CD14-positive monocyte (primary cell): Measurements from ENCODE around the gene NCK1. TPM values are rescaled to one million over a fixed set of nuclear protein-coding genes. Genes with fewer than 3 reads are reported as not detected.

ENCODE experiments used
- DNase-seq, 3 donors: peaks; one replicate each; pipeline ENCODE4 v3.0.0-alpha.2; 2011 to 2022
- H2AFZ ChIP-seq: 2 replicates; pipeline ENCODE4 v1.6.0; 2012; ENCODE audit warnings: mild to moderate bottlenecking, low read depth, low read length, inconsistent platforms; ENCODE audit not compliant: insufficient read depth, poor library complexity, severe bottlenecking
- H3K27ac ChIP-seq, 2 donors: 1 replicate in 1 of 2; 2 replicates in 1 of 2; pipeline ENCODE4 v1.5.1; 2012 to 2013; ENCODE audit warnings: low read length in 2 of 2, control low read depth in 1 of 2, inconsistent platforms in 1 of 2, low read depth in 1 of 2, mild to moderate bottlenecking in 1 of 2
- H3K27me3 ChIP-seq, 2 donors: one replicate each; pipeline versions ENCODE4 v1.6.0 to v1.6.1; 2011 to 2013; ENCODE audit warnings: low read length in 2 of 2; ENCODE audit not compliant: control insufficient read depth in 2 of 2, insufficient read depth in 2 of 2
- H3K36me3 ChIP-seq, 2 donors: replicated peaks in 1 of 2; 1 replicate in 1 of 2; 2 replicates in 1 of 2; pipeline versions ENCODE4 v1.5.1 to v1.6.1; 2012 to 2013; ENCODE audit warnings: low read length in 2 of 2, control low read depth in 1 of 2, inconsistent platforms in 1 of 2, mild to moderate bottlenecking in 1 of 2; ENCODE audit not compliant: insufficient read depth in 2 of 2, control insufficient read depth in 1 of 2
- H3K4me1 ChIP-seq, 2 donors: 1 replicate in 1 of 2; 2 replicates in 1 of 2; pipeline versions ENCODE4 v1.5.1 to v1.6.1; 2012 to 2013; ENCODE audit warnings: low read length in 2 of 2, control low read depth in 1 of 2, inconsistent platforms in 1 of 2, mild to moderate bottlenecking in 1 of 2, moderate library complexity in 1 of 2; ENCODE audit not compliant: insufficient read depth in 2 of 2, control insufficient read depth in 1 of 2
- H3K4me2 ChIP-seq: replicated peaks from 2 replicates; pipeline ENCODE3; 2012; ENCODE audit warnings: low read length, moderate library complexity, mild to moderate bottlenecking; ENCODE audit not compliant: poor library complexity, severe bottlenecking; ENCODE audit errors: extremely low read depth
- H3K4me3 ChIP-seq, 3 experiments: fragments of 200-600 bp in 1 of 3; sonication (generic) in 1 of 3; replicated peaks in 1 of 3; 1 replicate in 2 of 3; 2 replicates in 1 of 3; pipeline ENCODE4 v1.5.1; 2011 to 2013; ENCODE audit warnings: low read length in 3 of 3, mild to moderate bottlenecking in 3 of 3, control low read depth in 2 of 3, low read depth in 2 of 3, inconsistent platforms in 1 of 3, moderate library complexity in 1 of 3
- H3K79me2 ChIP-seq: 2 replicates; pipeline ENCODE4 v1.6.0; 2012; ENCODE audit warnings: mild to moderate bottlenecking, control low read depth, inconsistent platforms, low read length, moderate library complexity; ENCODE audit not compliant: insufficient read depth
- H3K9ac ChIP-seq: 2 replicates; pipeline ENCODE4 v1.6.0; 2017; ENCODE audit warnings: low read length, mild to moderate bottlenecking; ENCODE audit not compliant: insufficient read depth, poor library complexity, severe bottlenecking
- H3K9me3 ChIP-seq, 2 donors: replicated peaks in 1 of 2; 1 replicate in 1 of 2; 2 replicates in 1 of 2; pipeline versions ENCODE4 v1.5.1 to v1.6.1; 2012 to 2013; ENCODE audit warnings: low read length in 2 of 2, control low read depth in 1 of 2; ENCODE audit not compliant: control insufficient read depth in 1 of 2, insufficient read depth in 1 of 2
- H4K20me1 ChIP-seq: 2 replicates; pipeline ENCODE4 v1.6.0; 2012; ENCODE audit warnings: mild to moderate bottlenecking, low read length, control low read depth, moderate library complexity; ENCODE audit not compliant: insufficient read depth
- H3K27ac Mint-ChIP-seq, 7 donors: one replicate each; pipeline ENCODE4 v1.8.0; 2020; ENCODE audit warnings: mild to moderate bottlenecking in 7 of 7, mixed read lengths in 7 of 7, moderate library complexity in 6 of 7, inconsistent platforms in 2 of 7
- H3K27me3 Mint-ChIP-seq, 3 donors: one replicate each; pipeline ENCODE4 v1.8.0; 2021 to 2022; ENCODE audit warnings: low read depth in 3 of 3, mild to moderate bottlenecking in 3 of 3, mixed read lengths in 3 of 3, moderate library complexity in 3 of 3, inconsistent platforms in 1 of 3
- H3K36me3 Mint-ChIP-seq, 2 donors: one replicate each; pipeline ENCODE4 v1.8.0; 2020; ENCODE audit warnings: mixed read lengths in 2 of 2, inconsistent platforms in 1 of 2, mild to moderate bottlenecking in 1 of 2
- H3K4me1 Mint-ChIP-seq: one replicate; pipeline ENCODE4 v1.8.0; 2020; ENCODE audit warnings: mild to moderate bottlenecking, mixed read lengths
- H3K4me3 Mint-ChIP-seq, 2 donors: one replicate each; pipeline ENCODE4 v1.8.0; 2020; ENCODE audit warnings: mild to moderate bottlenecking in 2 of 2, mixed read lengths in 2 of 2, moderate library complexity in 1 of 2
- H3K9me3 Mint-ChIP-seq, 7 donors: one replicate each; pipeline ENCODE4 v1.8.0; 2020 to 2022; ENCODE audit warnings: mixed read lengths in 7 of 7, mild to moderate bottlenecking in 6 of 7, moderate library complexity in 6 of 7, inconsistent platforms in 2 of 7
- WGBS: methylation state at CpG from one replicate; pipeline ENCODE4 v1.1.5; 2013; ENCODE audit warnings: missing lambda C conversion rate; ENCODE audit not compliant: insufficient coverage; 5-methylcytosine and 5-hydroxymethylcytosine counted together
- intact Hi-C, 2 donors: fragments of 100-400 bp; cut with micrococcal nuclease; formaldehyde crosslinking; loops; one replicate each; pipeline versions ENCODE4 v1.15.0 to v1.15.1; 2023
- polyA plus RNA-seq, 3 donors: library from polyadenylated mRNA; depleted of rRNA in 1 of 3; unstranded in 2 of 3; stranded (reverse) in 1 of 3; fragments of 300-500 nt in 2 of 3; fragments of >200 nt in 1 of 3; fragmentation: Illumina TruSeq in 2 of 3; gene quantifications; 1 replicate in 2 of 3; 2 replicates in 1 of 3; pipeline ENCODE4 v1.2.3, GENCODE V29; 2012 to 2021
- TF ChIP-seq, protein P1 (sequence below): fragments of 200-600 bp; IDR thresholded peaks from one replicate; pipeline ENCODE4 v1.8.0; 2022; ENCODE audit warnings: antibody characterized with exemption, mild to moderate bottlenecking

The NCK1 gene
- polyA plus RNA-seq, 3 donors: 20.4 to 28.8 (median 22.8) TPM

DNA sequence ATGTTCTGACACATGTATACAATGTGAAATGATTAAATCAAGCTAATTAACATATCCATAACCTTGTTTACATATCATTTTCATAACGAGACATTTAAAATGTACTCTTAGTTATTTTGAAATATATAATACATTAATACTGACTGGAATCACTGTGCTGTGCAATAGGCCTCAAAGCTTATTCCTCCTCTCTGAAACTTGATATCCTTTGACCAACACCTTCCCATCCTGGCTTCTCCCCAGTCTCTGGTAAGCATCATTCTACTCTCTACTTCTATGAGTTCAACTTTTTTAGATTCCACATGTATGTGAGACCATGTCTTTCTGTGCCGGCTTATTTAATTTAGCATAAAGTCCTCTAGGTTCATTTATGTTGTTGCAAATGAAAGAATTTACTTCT lies 48.7 kb downstream of the NCK1 start:
- intact Hi-C loops: no loop called here
- Mint-ChIP-seq H3K9me3 (peaks cover 0 to 9% (median 1%) of the 10 kb centered on the region in 7 donors), H3K27me3 (no peaks in the 10 kb centered on the region), H3K4me3 (no peak overlapping the region), H3K36me3 (peaks cover 14 to 26% of the 10 kb centered on the region in 2 donors), H3K27ac (no peak overlapping the region), H3K4me1 (peaks cover 42% of the 10 kb centered on the region)
- Histone ChIP-seq H2AFZ (no peak overlapping the region), H3K4me2 (no peak overlapping the region), H3K9me3 (no peaks in the 10 kb centered on the region), H3K79me2 (peaks cover 100% of the 10 kb centered on the region), H3K9ac (no peak overlapping the region), H4K20me1 (peaks cover 100% of the 10 kb centered on the region), H3K27ac (no peak overlapping the region), H3K4me1 (peaks cover 4 to 12% of the 10 kb centered on the region in 2 donors), H3K36me3 (peaks cover 0 to 2% of the 10 kb centered on the region in 2 donors), H3K27me3 (no peaks in the 10 kb centered on the region), H3K4me3 (no peak overlapping the region)
- no CpG with 5 or more reads among the region's 2 CpGs for WGBS
- no peak for DNase-seq
- TF ChIP-seq, protein P1, sequence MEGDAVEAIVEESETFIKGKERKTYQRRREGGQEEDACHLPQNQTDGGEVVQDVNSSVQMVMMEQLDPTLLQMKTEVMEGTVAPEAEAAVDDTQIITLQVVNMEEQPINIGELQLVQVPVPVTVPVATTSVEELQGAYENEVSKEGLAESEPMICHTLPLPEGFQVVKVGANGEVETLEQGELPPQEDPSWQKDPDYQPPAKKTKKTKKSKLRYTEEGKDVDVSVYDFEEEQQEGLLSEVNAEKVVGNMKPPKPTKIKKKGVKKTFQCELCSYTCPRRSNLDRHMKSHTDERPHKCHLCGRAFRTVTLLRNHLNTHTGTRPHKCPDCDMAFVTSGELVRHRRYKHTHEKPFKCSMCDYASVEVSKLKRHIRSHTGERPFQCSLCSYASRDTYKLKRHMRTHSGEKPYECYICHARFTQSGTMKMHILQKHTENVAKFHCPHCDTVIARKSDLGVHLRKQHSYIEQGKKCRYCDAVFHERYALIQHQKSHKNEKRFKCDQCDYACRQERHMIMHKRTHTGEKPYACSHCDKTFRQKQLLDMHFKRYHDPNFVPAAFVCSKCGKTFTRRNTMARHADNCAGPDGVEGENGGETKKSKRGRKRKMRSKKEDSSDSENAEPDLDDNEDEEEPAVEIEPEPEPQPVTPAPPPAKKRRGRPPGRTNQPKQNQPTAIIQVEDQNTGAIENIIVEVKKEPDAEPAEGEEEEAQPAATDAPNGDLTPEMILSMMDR: no peak

DNA sequence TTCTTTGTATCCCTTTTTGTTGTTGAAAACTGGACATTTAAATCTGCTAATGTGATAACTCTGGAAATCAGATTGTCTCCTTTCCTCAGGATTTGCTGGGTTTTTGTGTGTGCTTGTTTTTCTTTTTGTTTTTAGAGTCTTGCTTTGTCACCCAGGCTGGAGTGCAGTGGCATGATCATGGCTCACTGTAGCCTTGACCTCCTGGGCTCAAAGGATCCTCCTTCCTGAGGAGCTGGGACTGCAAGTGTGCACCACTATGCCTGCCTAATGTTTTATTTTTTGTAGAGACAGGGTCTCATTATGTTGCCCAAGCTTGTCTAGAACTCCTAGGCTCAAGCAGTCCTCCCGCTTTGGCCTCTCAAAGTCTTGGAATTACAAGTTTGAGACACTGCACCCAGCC lies 51.2 kb downstream of the NCK1 start:
- Mint-ChIP-seq H3K27me3 (no peaks in the 10 kb centered on the region), H3K9me3 (peaks cover 0 to 9% (median 1%) of the 10 kb centered on the region in 7 donors), H3K4me3 (no peak overlapping the region), H3K27ac (peak overlapping the region in 3 of 7 donors; percentile 0 to 51 (median 9)), H3K36me3 (peaks cover 11 to 22% of the 10 kb centered on the region in 2 donors), H3K4me1 (peaks cover 33% of the 10 kb centered on the region)
- Histone ChIP-seq H4K20me1 (peaks cover 100% of the 10 kb centered on the region), H3K4me3 (no peak overlapping the region), H3K4me2 (no peak overlapping the region), H2AFZ (no peak overlapping the region), H3K9ac (no peak overlapping the region), H3K27ac (peak overlapping the region in 1 of 2 donors; percentile 2), H3K27me3 (no peaks in the 10 kb centered on the region), H3K36me3 (no peaks in the 10 kb centered on the region), H3K4me1 (peaks cover 4 to 12% of the 10 kb centered on the region in 2 donors), H3K9me3 (no peaks in the 10 kb centered on the region), H3K79me2 (peaks cover 96% of the 10 kb centered on the region)
- intact Hi-C loops: no loop called here
- no peak for DNase-seq
- WGBS: 100% methylated on average over 1 of the region's 1 CpG
- TF ChIP-seq, protein P1: no peak
